H9 (cell line): ENCODE data around the gene MMP23B. TPM values are rescaled to one million over a fixed set of nuclear protein-coding genes. Genes with fewer than 3 reads are reported as not detected.
A peak's percentile ranks its signal among the peaks of the same experiment; 100 is the strongest.

ENCODE experiments used
- DNase-seq: peaks from one replicate; pipeline ENCODE4 v3.0.0-alpha.2; 2017
- H2AFZ ChIP-seq: one replicate; pipeline ENCODE4 v1.6.1; 2013; ENCODE audit warnings: mild to moderate bottlenecking, low read length, control low read depth, moderate library complexity
- H2AK5ac ChIP-seq: 2 replicates; pipeline ENCODE4 v1.6.1; 2013; ENCODE audit warnings: low read length, control low read depth, mixed read lengths; ENCODE audit not compliant: insufficient read length
- H2BK120ac ChIP-seq: one replicate; pipeline ENCODE4 v1.6.1; 2013; ENCODE audit warnings: low read depth, mild to moderate bottlenecking, low read length, control low read depth, inconsistent platforms; ENCODE audit not compliant: poor library complexity, severe bottlenecking
- H2BK12ac ChIP-seq: 2 replicates; pipeline ENCODE4 v1.6.1; 2013; ENCODE audit warnings: low read length, control low read depth, mixed read lengths, low read depth; ENCODE audit not compliant: insufficient read length
- H2BK15ac ChIP-seq: 2 replicates; pipeline ENCODE4 v1.6.1; 2013; ENCODE audit warnings: low read depth, low read length, control low read depth
- H2BK20ac ChIP-seq: one replicate; pipeline ENCODE4 v1.6.1; 2013; ENCODE audit warnings: low read depth, mild to moderate bottlenecking, low read length, control low read depth, inconsistent platforms; ENCODE audit not compliant: poor library complexity, severe bottlenecking
- H2BK5ac ChIP-seq: 2 replicates; pipeline ENCODE4 v1.6.1; 2013; ENCODE audit warnings: low read length, control low read depth, mixed read lengths; ENCODE audit not compliant: insufficient read length
- H3K14ac ChIP-seq: 2 replicates; pipeline ENCODE4 v1.6.1; 2013; ENCODE audit warnings: low read length, control low read depth; ENCODE audit not compliant: insufficient read depth
- H3K18ac ChIP-seq: 2 replicates; pipeline ENCODE4 v1.6.1; 2013; ENCODE audit warnings: low read depth, mild to moderate bottlenecking, mixed read lengths, low read length, control low read depth; ENCODE audit not compliant: insufficient read length
- H3K23ac ChIP-seq: 2 replicates; pipeline ENCODE4 v1.6.1; 2013; ENCODE audit warnings: low read length, control low read depth, mixed read lengths, low read depth; ENCODE audit not compliant: insufficient read length
- H3K23me2 ChIP-seq: 2 replicates; pipeline ENCODE4 v1.6.1; 2013; ENCODE audit warnings: low read depth, mild to moderate bottlenecking, mixed read lengths, low read length, control low read depth; ENCODE audit not compliant: insufficient read length, poor library complexity, severe bottlenecking
- H3K27ac ChIP-seq: 2 replicates; pipeline ENCODE4 v1.5.1; 2013; ENCODE audit warnings: low read length, control low read depth, mixed read lengths, low read depth; ENCODE audit not compliant: insufficient read length
- H3K27me3 ChIP-seq: 2 replicates; pipeline ENCODE4 v1.6.1; 2013; ENCODE audit warnings: low read length, control low read depth, inconsistent platforms; ENCODE audit not compliant: insufficient read depth
- H3K4ac ChIP-seq: 2 replicates; pipeline ENCODE4 v1.6.1; 2013; ENCODE audit warnings: low read depth, mild to moderate bottlenecking, control low read depth, inconsistent platforms, low read length, moderate library complexity
- H3K4me1 ChIP-seq: 2 replicates; pipeline ENCODE4 v1.6.1; 2013; ENCODE audit warnings: low read length, control low read depth, inconsistent platforms; ENCODE audit not compliant: insufficient read depth
- H3K4me2 ChIP-seq: 2 replicates; pipeline ENCODE4 v1.6.1; 2013; ENCODE audit warnings: low read length, control low read depth, mixed read lengths; ENCODE audit not compliant: insufficient read length, insufficient read depth
- H3K56ac ChIP-seq: 2 replicates; pipeline ENCODE4 v1.6.1; 2013; ENCODE audit warnings: low read depth, mild to moderate bottlenecking, mixed read lengths, low read length, control low read depth; ENCODE audit not compliant: insufficient read length
- H3K79me1 ChIP-seq: 2 replicates; pipeline ENCODE4 v1.6.1; 2013; ENCODE audit warnings: low read depth, mild to moderate bottlenecking, moderate library complexity, low read length, control low read depth, inconsistent platforms; ENCODE audit not compliant: insufficient read depth, poor library complexity, severe bottlenecking
- H3K79me2 ChIP-seq: 2 replicates; pipeline ENCODE4 v1.6.1; 2013; ENCODE audit warnings: low read length, control low read depth, inconsistent platforms; ENCODE audit not compliant: insufficient read depth
- H3K9ac ChIP-seq: 2 replicates; pipeline ENCODE4 v1.6.1; 2013; ENCODE audit warnings: low read length, control low read depth, mixed read lengths; ENCODE audit not compliant: insufficient read length; ENCODE audit errors: extremely low read depth
- H3K9me3 ChIP-seq: one replicate; pipeline ENCODE4 v1.6.1; 2013; ENCODE audit warnings: low read depth, low read length, inconsistent platforms; ENCODE audit not compliant: control insufficient read depth
- H3T11ph ChIP-seq: one replicate; pipeline ENCODE4 v1.6.1; 2013; ENCODE audit warnings: mild to moderate bottlenecking, low read length, control low read depth, inconsistent platforms
- H4K20me1 ChIP-seq: one replicate; pipeline ENCODE4 v1.6.1; 2013; ENCODE audit not compliant: control insufficient read depth, insufficient read length, insufficient read depth
- H4K5ac ChIP-seq: 2 replicates; pipeline ENCODE4 v1.6.1; 2013; ENCODE audit warnings: low read depth, mild to moderate bottlenecking, mixed read lengths, low read length, control low read depth; ENCODE audit not compliant: insufficient read length
- H4K8ac ChIP-seq: replicated peaks from 2 replicates; pipeline ENCODE4 v1.6.1; 2013; ENCODE audit warnings: low read length, control low read depth, mixed read lengths, low read depth; ENCODE audit not compliant: insufficient read length
- H4K91ac ChIP-seq: 2 replicates; pipeline ENCODE4 v1.6.1; 2013; ENCODE audit warnings: low read depth, mild to moderate bottlenecking, moderate library complexity, mixed read lengths, low read length, control low read depth; ENCODE audit not compliant: insufficient read length
- H3K27ac Mint-ChIP-seq, 3 experiments: 2 replicates in 2 of 3; 3 replicates in 1 of 3; pipeline ENCODE4 v1.8.0; 2020 to 2021; ENCODE audit warnings: mixed read lengths in 3 of 3, mild to moderate bottlenecking in 1 of 3, moderate library complexity in 1 of 3
- H3K27me3 Mint-ChIP-seq: 2 replicates; pipeline ENCODE4 v1.8.0; 2021; ENCODE audit warnings: low read depth, mild to moderate bottlenecking, moderate library complexity, mixed read lengths
- H3K36me3 Mint-ChIP-seq, 3 experiments: 2 replicates in 2 of 3; 3 replicates in 1 of 3; pipeline ENCODE4 v1.8.0; 2020 to 2021; ENCODE audit warnings: low read depth in 3 of 3, mixed read lengths in 3 of 3; ENCODE audit not compliant: insufficient read depth in 1 of 3
- H3K4me1 Mint-ChIP-seq, 2 experiments: 2 replicates each; pipeline ENCODE4 v1.8.0; 2020; ENCODE audit warnings: mixed read lengths in 2 of 2
- H3K4me3 Mint-ChIP-seq, 2 experiments: 2 replicates in 1 of 2; 3 replicates in 1 of 2; pipeline ENCODE4 v1.8.0; 2020 to 2021; ENCODE audit warnings: mild to moderate bottlenecking in 2 of 2, mixed read lengths in 2 of 2, moderate library complexity in 1 of 2
- H3K9me3 Mint-ChIP-seq, 2 experiments: 2 replicates in 1 of 2; 3 replicates in 1 of 2; pipeline ENCODE4 v1.8.0; 2020; ENCODE audit warnings: mild to moderate bottlenecking in 2 of 2, mixed read lengths in 2 of 2, moderate library complexity in 1 of 2
- CTCF ChIP-seq: fragments of 200-600 bp; sonication (generic); conservative IDR thresholded peaks from 3 replicates; pipeline ENCODE4 v1.8.0; 2021; ENCODE audit warnings: antibody characterized with exemption, mild to moderate bottlenecking
- WGBS: extraction: QIAGEN DNeasy Blood & Tissue Kit; methylation state at CpG from one replicate; pipeline ENCODE4 v1.1.7; 2013; ENCODE audit warnings: missing lambda C conversion rate, low lambda C conversion rate, mixed read lengths; ENCODE audit not compliant: insufficient read length; ENCODE audit errors: extremely low coverage; 5-methylcytosine and 5-hydroxymethylcytosine counted together
- total RNA-seq: library from RNA; stranded (reverse); gene quantifications from 2 replicates; pipeline ENCODE4 v1.2.1, GENCODE V29; 2021

Gene MMP23B
- total RNA-seq, 1 experiment from 2014 or later: 12.5 TPM

GRCh38 chr1:1597275-1597930 lies 34.6 kb upstream of the MMP23B start:
- Histone ChIP-seq H2BK120ac (no peak overlapping the region), H3K9ac (no peak overlapping the region), H4K91ac (no peak overlapping the region), H3K79me2 (no peaks in the 10 kb centered on the region), H3K23me2 (peaks cover 8% of the 10 kb centered on the region), H3K79me1 (no peaks in the 10 kb centered on the region), H3K56ac (no peak overlapping the region), H3T11ph (no peak overlapping the region), H3K14ac (no peak overlapping the region), H2BK5ac (no peak overlapping the region), H4K8ac (no peak overlapping the region), H3K4me1 (no peaks in the 10 kb centered on the region), H2AFZ (no peak overlapping the region), H3K27me3 (no peaks in the 10 kb centered on the region; the same call in 1 of the 2 replicates), H3K4ac (no peak overlapping the region), H2AK5ac (no peak overlapping the region), H2BK12ac (no peak overlapping the region), H4K20me1 (no peaks in the 10 kb centered on the region), H2BK20ac (no peak overlapping the region), H2BK15ac (no peak overlapping the region), H3K4me2 (no peak overlapping the region), H3K27ac (no peak overlapping the region), H4K5ac (no peak overlapping the region), H3K18ac (no peak overlapping the region), H3K9me3 (no peaks in the 10 kb centered on the region), H3K23ac (no peak overlapping the region)
- peak; percentile 77 for DNase-seq
- Mint-ChIP-seq H3K4me3 (peak overlapping the region; percentile 17 to 64; a peak in 2 of 5 replicates), H3K9me3 (no peaks in the 10 kb centered on the region), H3K27me3 (peaks cover 40% of the 10 kb centered on the region), H3K4me1 (peaks cover 4 to 12% of the 10 kb centered on the region in 2 experiments), H3K27ac (no peak overlapping the region), H3K36me3 (no peaks in the 10 kb centered on the region)
- peak; percentile 57 for TF ChIP-seq CTCF
- WGBS: no CpG with 5 or more reads among the region's 16 CpGs
